NT2/D1 (cell line): ENCODE results near the gene KCNN3.

Experiments
- SUZ12 ChIP-seq: IDR thresholded peaks from 2 replicates; pipeline ENCODE4 v1.6.1; 2011; ENCODE audit not compliant: insufficient read length, insufficient read depth; ENCODE audit errors: extremely low read depth
- YY1 ChIP-seq: IDR thresholded peaks from 2 replicates; pipeline ENCODE4 v1.6.1; 2011; ENCODE audit not compliant: insufficient read length, insufficient read depth
- ZNF274 ChIP-seq: IDR thresholded peaks from 2 replicates; pipeline ENCODE4 v1.6.1; 2011; ENCODE audit warnings: mild to moderate bottlenecking, low read depth, low read length

DNA sequence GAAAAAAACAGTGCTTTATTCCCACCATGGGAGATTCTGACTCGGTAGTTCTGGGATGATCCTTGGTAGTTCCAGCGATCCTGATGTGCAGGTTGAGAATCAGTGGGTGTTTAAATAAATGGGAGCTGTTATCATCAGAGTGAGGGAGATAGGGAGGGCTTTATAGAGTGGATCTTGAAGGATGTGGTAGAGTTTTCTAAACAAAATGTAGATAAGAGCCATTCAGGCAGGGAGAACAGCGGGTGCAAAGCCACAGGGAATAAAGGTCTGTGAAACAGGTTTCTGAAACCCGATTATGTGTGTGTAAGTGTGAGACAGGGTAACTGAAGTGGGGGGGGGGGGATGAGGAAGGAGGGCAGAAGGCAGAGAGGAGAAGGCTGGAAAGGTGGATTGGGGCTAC, 186.3 kb downstream of the KCNN3 start:
- TF ChIP-seq ZNF274: no peak
- no peak for TF ChIP-seq YY1
- no peak for TF ChIP-seq SUZ12
